WERI-Rb-1 (cell line): ENCODE results near the gene TAPBPL.
A peak's percentile ranks its signal among the peaks of the same experiment; 100 is the strongest.

Source experiments
- DNase-seq: peaks from one replicate; pipeline ENCODE4 v3.0.0-alpha.2; 2020
- H3K27ac ChIP-seq: fragments of 250-450 bp; sonication (Bioruptor Pico); 2 replicates; pipeline ENCODE4 v1.5.1; 2020; ENCODE audit warnings: mild to moderate bottlenecking, moderate library complexity
- H3K27me3 ChIP-seq: fragments of 250-450 bp; sonication (Bioruptor Pico); 2 replicates; pipeline ENCODE4 v1.5.1; 2021; ENCODE audit warnings: mild to moderate bottlenecking, low read depth, moderate library complexity; ENCODE audit not compliant: insufficient read depth, severe bottlenecking
- H3K36me3 ChIP-seq: fragments of 250-450 bp; sonication (Bioruptor Pico); 2 replicates; pipeline ENCODE4 v1.5.1; 2020; ENCODE audit warnings: mild to moderate bottlenecking, moderate library complexity
- H3K4me3 ChIP-seq: 2 replicates; pipeline ENCODE4 v1.5.1; 2011; ENCODE audit warnings: low read depth, mild to moderate bottlenecking, control low read depth, low read length
- H3K9me3 ChIP-seq: fragments of 250-450 bp; sonication (Bioruptor Pico); 2 replicates; pipeline ENCODE4 v1.5.1; 2021; ENCODE audit warnings: mild to moderate bottlenecking, moderate library complexity; ENCODE audit not compliant: severe bottlenecking
- CTCF ChIP-seq: IDR thresholded peaks from 2 replicates; pipeline ENCODE4 v1.5.1; 2011; ENCODE audit warnings: low read depth, mild to moderate bottlenecking, control low read depth, inconsistent platforms, low read length

Gene TAPBPL

GRCh38 chr12:6450091-6450868 is 1.6 kb upstream of the TAPBPL start:
- DNase-seq = peak; percentile 85
- Histone ChIP-seq H3K36me3 (peaks cover 2% of the 10 kb centered on the region; the same call in 1 of the 2 replicates), H3K9me3 (no peaks in the 10 kb centered on the region), H3K27me3 (no peaks in the 10 kb centered on the region), H3K27ac (peak overlapping the region; percentile 94), H3K4me3 (peak overlapping the region; percentile 65)
- no peak for TF ChIP-seq CTCF

GRCh38 chr12:6450869-6451347 is 934 bp upstream of the TAPBPL start:
- no peaks in the 10 kb centered on the region for H3K9me3 ChIP-seq
- peak; percentile 68 for DNase-seq
- peaks cover 2% of the 10 kb centered on the region; the same call in 1 of the 2 replicates for H3K36me3 ChIP-seq
- H3K27ac ChIP-seq = peak overlapping the region; percentile 94
- H3K27me3 ChIP-seq = no peaks in the 10 kb centered on the region
- TF ChIP-seq CTCF = no peak
- peak overlapping the region; percentile 65 for H3K4me3 ChIP-seq

- H3K4me3 ChIP-seq = peak overlapping the region; percentile 65
- peak; percentile 33 for DNase-seq
- peak overlapping the region; percentile 94 for H3K27ac ChIP-seq
Measured at GRCh38 chr12:6452245-6452943, 552 bp downstream of the TAPBPL start.

GRCh38 chr12:6452944-6453630 is 1.2 kb downstream of the TAPBPL start:
- TF ChIP-seq CTCF = no peak

More at GRCh38 chr12:6452245-6452943, 552 bp downstream of the TAPBPL start:
- peaks cover 2% of the 10 kb centered on the region; the same call in 1 of the 2 replicates for H3K36me3 ChIP-seq
- H3K27me3 ChIP-seq = no peaks in the 10 kb centered on the region
- H3K9me3 ChIP-seq = no peaks in the 10 kb centered on the region
- no peak for TF ChIP-seq CTCF

GRCh38 chr12:6457220-6457945 is 5.5 kb downstream of the TAPBPL start:
- DNase-seq = no peak
- Histone ChIP-seq H3K27me3 (no peaks in the 10 kb centered on the region), H3K9me3 (no peaks in the 10 kb centered on the region), H3K27ac (no peak overlapping the region), H3K36me3 (peaks cover 9% of the 10 kb centered on the region), H3K4me3 (no peak overlapping the region)
- no peak for TF ChIP-seq CTCF

More at GRCh38 chr12:6452944-6453630, 1.2 kb downstream of the TAPBPL start:
- H3K27ac ChIP-seq = peak overlapping the region; percentile 94
- no peaks in the 10 kb centered on the region for H3K36me3 ChIP-seq
- H3K4me3 ChIP-seq = no peak overlapping the region
- no peaks in the 10 kb centered on the region for H3K9me3 ChIP-seq
- H3K27me3 ChIP-seq = no peaks in the 10 kb centered on the region
- no peak for DNase-seq
